Activated CD8-positive, alpha-beta memory T cell treated with anti-CD3 and anti-CD28 coated beads for 48 hours (primary cell): ENCODE measurements around the gene MROH2B.
"Not testable (repeated sequence)": the region's sequence is repeated elsewhere in the genome, so short reads cannot be mapped to it uniquely, and the experiment has no call there.

Source experiments
- DNase-seq, 3 experiments: peaks; one replicate each; pipeline ENCODE4 v3.0.0-alpha.2; 2020; ENCODE audit warnings: low read depth in 2 of 3, low spot score in 2 of 3

The MROH2B gene

GRCh38 chr5:41032973-41033372, 38.2 kb downstream of the MROH2B start:
- DNase-seq = no peak

- DNase-seq = not testable (repeated sequence)
Observed at GRCh38 chr5:41022600-41022999, 48.5 kb downstream of the MROH2B start.

- DNase-seq = no peak
Observed at GRCh38 chr5:41012318-41012717, 58.8 kb downstream of the MROH2B start.

- DNase-seq = no peak
Observed at GRCh38 chr5:41010572-41010971, 60.6 kb downstream of the MROH2B start.

- no peak for DNase-seq
Observed at GRCh38 chr5:41009232-41009631, 61.9 kb downstream of the MROH2B start.

GRCh38 chr5:41004931-41005330, 66.2 kb downstream of the MROH2B start:
- no peak for DNase-seq

- DNase-seq = no peak
Observed at GRCh38 chr5:41003670-41004376, 67.3 kb downstream of the MROH2B start.

- DNase-seq = no peak
Observed at GRCh38 chr5:40999966-41000365, 71.2 kb downstream of the MROH2B start.

- no peak for DNase-seq
Observed at GRCh38 chr5:40999142-40999541, 72.0 kb downstream of the MROH2B start.

- no peak for DNase-seq
Observed at GRCh38 chr5:40995801-40996586, 75.1 kb downstream of the MROH2B start.

GRCh38 chr5:40991981-40992559, 79.1 kb downstream of the MROH2B start:
- no peak for DNase-seq

- no peak for DNase-seq
Observed at GRCh38 chr5:40991168-40991980, 79.8 kb downstream of the MROH2B start.

- no peak for DNase-seq
Observed at GRCh38 chr5:40988746-40989510, 82.2 kb downstream of the MROH2B start.

- DNase-seq = no peak
Observed at GRCh38 chr5:40987349-40987748, 83.8 kb downstream of the MROH2B start.

GRCh38 chr5:40986666-40987065, 84.5 kb downstream of the MROH2B start:
- no peak for DNase-seq

- DNase-seq = no peak
Observed at GRCh38 chr5:40985501-40985900, 85.6 kb downstream of the MROH2B start.

GRCh38 chr5:40984884-40985283, 86.3 kb downstream of the MROH2B start:
- DNase-seq = no peak

- no peak for DNase-seq
Observed at GRCh38 chr5:40983781-40984180, 87.4 kb downstream of the MROH2B start.

- DNase-seq = no peak
Observed at GRCh38 chr5:40981420-40981819, 89.7 kb downstream of the MROH2B start.

GRCh38 chr5:40976836-40977235, 94.3 kb downstream of the MROH2B start:
- no peak for DNase-seq

- DNase-seq = no peak
Observed at GRCh38 chr5:40976041-40976440, 95.1 kb downstream of the MROH2B start.
